GM11168 (cell line): Measurements from ENCODE around the gene SNAI3.
"Not testable (repeated sequence)": the region's sequence is repeated elsewhere in the genome, so short reads cannot be mapped to it uniquely, and the experiment has no call there.

Experiments
- in situ Hi-C: fragments of 300-500 bp; cut with MboI; formaldehyde crosslinking; loops from one replicate; pipeline ENCODE4 v1.12.0; 2022; ENCODE audit warnings: low sequenced_read_pairs; ENCODE audit not compliant: unreplicated experiment

SNAI3 gene

GRCh38 chr16:88677721-88678120 is 8.6 kb downstream of the SNAI3 start:
- in situ Hi-C loops = no loop called here

GRCh38 chr16:88676502-88677242 is 9.6 kb downstream of the SNAI3 start:
- in situ Hi-C loops = no loop called here

- in situ Hi-C loops = no loop called here
Observed at GRCh38 chr16:88673716-88674379, 12.5 kb downstream of the SNAI3 start.

GRCh38 chr16:88672776-88673175 is 13.5 kb downstream of the SNAI3 start:
- in situ Hi-C loops = no loop called here

- in situ Hi-C loops = no loop called here
Observed at GRCh38 chr16:88671806-88672205, 14.5 kb downstream of the SNAI3 start.

DNA sequence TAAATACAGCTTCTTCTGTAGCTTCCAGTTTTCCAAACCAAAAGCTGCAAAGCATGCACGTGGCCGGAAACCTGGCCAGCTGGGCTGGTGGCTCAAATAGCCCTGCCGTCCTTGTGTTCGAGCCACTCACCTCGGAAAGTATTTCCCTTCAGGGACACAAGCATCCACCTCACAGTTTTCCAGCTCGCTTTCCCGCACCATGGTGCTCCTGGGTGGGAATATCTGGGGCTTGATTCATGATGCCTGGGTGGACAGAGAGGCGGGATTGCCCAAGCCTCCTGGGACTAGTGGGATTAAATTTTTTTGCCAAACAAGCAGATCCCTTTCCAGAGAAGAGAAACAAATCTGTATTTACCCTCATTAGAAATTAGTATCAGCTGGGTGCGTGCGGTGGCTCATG is 16.3 kb downstream of the SNAI3 start:
- in situ Hi-C loops = no loop called here

DNA sequence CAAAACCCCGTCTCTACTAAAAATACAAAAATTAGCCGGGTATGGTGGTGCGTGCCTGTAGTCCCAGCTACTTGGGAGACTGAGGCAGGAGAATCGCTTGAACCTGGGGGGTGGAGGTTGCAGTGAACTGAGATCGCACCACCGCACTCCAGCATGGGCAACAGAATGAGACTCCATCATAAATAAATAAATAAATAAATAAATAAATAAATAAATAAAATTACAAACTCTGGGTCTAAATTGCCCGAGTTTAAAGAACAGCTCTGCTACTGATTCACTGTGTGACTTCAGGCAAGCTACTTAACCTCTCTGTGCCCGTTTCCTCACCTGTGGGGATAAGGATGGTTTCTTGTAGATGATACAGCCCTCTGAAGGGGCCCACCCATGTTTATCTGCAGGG is 16.8 kb downstream of the SNAI3 start:
- in situ Hi-C loops = not testable (repeated sequence)

GRCh38 chr16:88667461-88667860 is 18.8 kb downstream of the SNAI3 start:
- in situ Hi-C loops = no loop called here

DNA sequence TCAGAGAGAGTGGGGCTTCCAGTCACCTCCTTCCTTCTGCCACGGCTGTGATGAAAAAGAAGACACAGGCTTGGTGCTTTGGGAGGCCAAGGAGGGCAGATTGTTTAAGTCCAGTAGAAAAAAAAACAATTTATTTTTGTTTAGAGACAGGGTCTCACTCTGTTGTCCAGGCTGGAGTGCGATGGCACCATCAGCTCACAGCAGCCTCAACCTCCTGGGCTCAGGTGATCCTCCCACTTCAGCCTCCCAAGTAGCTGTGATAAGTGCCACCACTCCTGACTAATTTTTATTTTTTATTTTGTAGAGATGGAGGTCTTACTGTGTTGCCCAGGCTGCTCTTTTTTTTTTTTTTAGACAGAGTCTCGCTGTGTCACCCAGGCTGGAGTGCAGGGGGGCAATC is 20.7 kb downstream of the SNAI3 start:
- in situ Hi-C loops = no loop called here

DNA sequence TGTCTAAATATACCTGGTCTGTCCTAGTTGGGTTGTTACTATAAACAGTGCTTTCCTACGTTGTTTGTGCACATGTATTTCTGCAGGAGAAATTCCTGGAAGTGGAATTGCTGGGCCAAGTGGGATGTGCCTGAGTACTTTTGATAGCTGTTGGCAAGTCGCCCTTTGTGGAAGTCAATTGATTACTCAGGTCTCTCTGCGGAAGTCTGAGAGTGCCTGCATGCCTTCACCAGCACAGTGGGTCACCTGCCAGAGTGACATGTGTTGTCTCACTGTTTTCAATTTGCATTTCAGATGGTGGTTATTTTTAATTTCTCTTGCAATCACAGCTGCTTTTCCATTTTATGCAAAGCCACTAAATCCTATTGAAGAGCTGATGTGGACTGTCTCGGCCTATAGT is 21.2 kb downstream of the SNAI3 start:
- in situ Hi-C loops = no loop called here

DNA sequence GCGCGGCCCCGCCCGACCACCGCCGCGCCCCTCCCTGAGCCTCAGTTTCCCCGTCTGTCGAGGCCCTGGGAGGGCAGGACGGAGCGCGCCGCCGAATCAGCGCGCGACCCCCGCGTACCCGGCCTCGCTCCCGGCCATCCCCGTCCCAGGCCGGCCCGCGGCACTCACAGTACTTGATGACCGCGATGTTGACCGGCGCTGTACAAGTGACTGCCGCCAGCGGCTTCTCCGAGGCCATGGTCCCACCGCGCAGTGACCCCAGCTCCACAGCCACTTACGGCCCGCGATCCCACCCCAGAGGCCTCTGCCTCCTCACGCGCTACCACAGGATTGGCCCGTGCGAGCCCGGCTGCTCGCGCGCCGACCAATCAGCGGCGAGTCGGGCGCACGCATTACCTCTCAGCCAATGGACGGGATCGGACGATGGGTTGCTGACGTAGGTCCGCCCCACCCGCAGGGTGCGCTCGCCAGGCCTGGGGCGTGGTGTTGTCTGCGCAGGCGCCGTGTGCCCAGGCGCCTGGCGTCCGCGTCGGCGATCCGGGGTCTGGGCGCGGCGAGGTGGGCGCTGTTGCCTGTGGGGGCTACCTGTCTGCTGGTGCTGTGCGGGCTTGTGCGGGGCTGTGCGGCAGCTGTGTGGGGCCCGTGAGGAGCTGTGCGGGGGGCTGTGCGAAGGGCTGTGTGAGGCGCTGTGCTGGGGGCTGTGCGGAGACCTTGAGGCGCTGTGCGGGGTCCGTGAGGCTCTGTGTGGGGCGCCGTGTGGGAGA is 23.3 kb downstream of the SNAI3 start, which contains the start of gene MVD:
Gene MVD (minus strand): TSS at position 249 of the 764 bp plus-strand sequence. CDS start 11 bp downstream, at position 238.
- in situ Hi-C loops = no loop called here

DNA sequence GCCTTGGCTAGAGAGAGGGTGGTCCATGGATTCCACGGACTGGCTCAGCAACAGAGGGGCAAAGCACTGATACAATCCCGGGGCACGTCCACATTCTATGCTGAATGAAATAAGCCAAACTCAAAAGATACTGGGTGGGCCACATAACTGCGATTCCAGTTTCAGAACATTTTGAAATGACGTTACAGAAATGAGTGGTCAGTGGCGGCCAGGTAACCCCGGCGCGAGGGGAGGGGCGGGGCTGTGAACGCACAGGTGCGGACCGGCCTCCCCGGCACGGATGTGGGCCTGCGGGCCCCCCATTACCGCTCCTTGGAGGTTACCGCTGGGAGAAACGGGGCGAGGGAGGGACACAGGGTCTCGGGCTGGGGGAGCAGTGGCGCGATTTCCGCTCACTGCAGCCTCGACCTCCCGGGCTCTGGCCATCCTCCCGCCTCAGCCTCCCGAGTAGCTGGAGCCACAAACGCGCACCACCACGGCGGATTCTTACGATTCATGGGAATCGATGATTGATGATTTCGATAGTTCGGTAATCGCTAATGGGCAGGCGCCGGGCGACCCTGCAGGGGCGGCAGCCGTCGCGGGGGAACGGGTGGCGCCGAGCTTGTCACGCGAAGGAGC is 24.0 kb downstream of the SNAI3 start:
- in situ Hi-C loops = no loop called here

GRCh38 chr16:88661468-88661867 is 24.8 kb downstream of the SNAI3 start:
- in situ Hi-C loops = no loop called here

- in situ Hi-C loops = no loop called here
Observed at GRCh38 chr16:88659160-88659559, 27.1 kb downstream of the SNAI3 start.

- in situ Hi-C loops = no loop called here
Observed at GRCh38 chr16:88658714-88659113, 27.6 kb downstream of the SNAI3 start.

GRCh38 chr16:88657371-88657770 is 28.9 kb downstream of the SNAI3 start:
- in situ Hi-C loops = no loop called here

GRCh38 chr16:88656291-88656980 is 29.9 kb downstream of the SNAI3 start:
- in situ Hi-C loops = no loop called here

DNA sequence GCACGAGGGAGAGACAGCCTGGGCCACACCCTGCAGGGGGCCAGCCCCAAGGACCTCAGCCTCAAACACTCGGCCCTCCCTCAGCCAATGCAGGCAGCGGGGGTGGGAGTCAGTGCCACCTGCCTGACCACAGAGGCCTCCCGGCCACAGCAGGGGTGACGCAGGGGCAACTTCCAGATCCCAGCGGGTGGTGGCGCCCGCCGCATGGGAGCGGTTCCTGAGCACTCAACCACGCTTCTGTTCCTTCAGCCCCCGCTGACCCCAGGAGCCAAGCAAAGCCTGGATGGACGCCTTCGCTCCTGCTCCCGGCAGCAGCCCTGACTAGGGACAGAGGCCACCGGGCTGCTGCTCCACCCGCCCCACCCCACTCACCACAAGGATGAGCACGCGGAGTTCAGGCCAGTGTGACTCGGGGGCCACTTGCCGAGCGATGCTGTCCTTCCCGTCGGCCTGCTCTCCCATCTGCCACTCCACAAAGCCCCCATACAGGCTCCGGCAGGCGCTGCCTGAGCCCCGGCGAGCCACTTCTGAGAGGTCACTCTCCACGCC is 30.5 kb downstream of the SNAI3 start:
- in situ Hi-C loops = no loop called here

GRCh38 chr16:88655053-88655732 is 31.1 kb downstream of the SNAI3 start:
- in situ Hi-C loops = no loop called here
